Mononuclear cell (primary cell): Measurements from ENCODE around the gene TTN. TPM values are rescaled to one million over a fixed set of nuclear protein-coding genes. Genes with fewer than 3 reads are reported as not detected.

Source experiments
- H3K27me3 ChIP-seq: 2 replicates; pipeline ENCODE4 v1.6.0; 2011; ENCODE audit warnings: low read length, control low read depth; ENCODE audit not compliant: insufficient read depth
- H3K4me1 ChIP-seq: 2 replicates; pipeline ENCODE4 v1.5.1; 2011; ENCODE audit warnings: mild to moderate bottlenecking, low read length, control low read depth; ENCODE audit not compliant: insufficient read depth
- H3K4me3 ChIP-seq: 2 replicates; pipeline ENCODE4 v1.5.1; 2011; ENCODE audit warnings: mild to moderate bottlenecking, low read length, moderate library complexity
- H3K9me3 ChIP-seq: 2 replicates; pipeline ENCODE4 v1.5.1; 2011; ENCODE audit warnings: low read depth, mild to moderate bottlenecking, control low read depth, low read length
- total RNA-seq: library from RNA; depleted of rRNA; stranded (reverse); fragments of >200 nt; gene quantifications from one replicate; pipeline ENCODE4 v1.2.3, GENCODE V29; 2012

TTN gene
- total RNA-seq, 1 donor = 47.6 TPM

DNA sequence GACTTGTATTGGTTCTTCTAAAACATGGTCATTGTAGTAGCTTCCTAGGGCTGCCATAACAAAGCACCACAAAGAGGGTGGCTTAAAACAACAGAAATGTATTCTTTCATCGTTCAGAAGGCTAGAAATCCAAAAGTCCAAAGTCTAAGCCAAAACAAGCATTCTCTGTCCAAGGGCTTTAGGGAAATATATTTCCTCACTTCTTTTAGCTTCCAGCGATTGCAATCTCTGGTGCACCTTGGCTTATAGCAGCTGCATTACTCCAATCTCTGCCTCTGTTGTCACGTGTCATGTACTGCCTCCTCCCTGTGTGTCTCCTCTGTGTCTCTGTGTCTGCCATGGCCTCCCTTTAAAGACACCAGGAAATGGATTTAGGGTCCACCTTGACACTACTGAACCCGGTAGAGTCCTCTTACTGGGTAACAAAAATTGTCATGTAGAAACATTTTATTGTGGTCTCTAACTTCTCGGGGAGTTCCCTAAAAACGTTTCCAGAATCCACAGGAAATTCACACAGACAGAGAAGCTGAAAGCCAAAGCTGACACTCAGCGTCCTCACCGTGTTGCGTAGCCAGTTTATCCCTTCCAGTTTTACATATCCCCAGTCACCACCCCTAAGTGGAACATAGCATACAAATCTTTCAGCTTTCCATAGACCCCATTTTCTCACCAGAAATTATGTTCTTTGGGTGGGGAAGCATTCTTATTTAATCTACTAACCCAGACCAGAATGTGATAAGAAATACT is 20.7 kb upstream of the TTN start:
- Histone ChIP-seq H3K4me1 (no peaks in the 10 kb centered on the region), H3K27me3 (no peaks in the 10 kb centered on the region), H3K9me3 (no peaks in the 10 kb centered on the region), H3K4me3 (no peak overlapping the region)

DNA sequence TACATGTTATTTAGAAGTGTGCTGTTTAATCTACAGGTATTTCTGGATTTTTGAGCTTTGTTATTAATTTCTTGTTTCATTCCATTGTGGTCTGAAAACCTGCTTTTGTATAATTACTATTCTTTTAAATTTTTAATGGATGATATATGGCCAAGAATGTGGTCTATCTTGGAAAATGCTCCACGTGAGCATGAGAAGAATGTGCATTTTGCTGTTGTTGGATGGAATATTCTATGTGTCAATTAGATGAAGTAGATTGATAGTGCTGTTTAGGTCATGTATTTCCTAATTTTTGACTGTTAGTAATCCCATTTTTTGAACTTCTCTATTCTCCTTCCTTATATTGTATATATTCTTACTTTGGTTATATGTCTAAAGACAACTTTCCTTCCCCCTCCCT is 19.9 kb upstream of the TTN start:
- Histone ChIP-seq H3K9me3 (no peaks in the 10 kb centered on the region), H3K27me3 (no peaks in the 10 kb centered on the region), H3K4me1 (no peaks in the 10 kb centered on the region), H3K4me3 (no peak overlapping the region)

DNA sequence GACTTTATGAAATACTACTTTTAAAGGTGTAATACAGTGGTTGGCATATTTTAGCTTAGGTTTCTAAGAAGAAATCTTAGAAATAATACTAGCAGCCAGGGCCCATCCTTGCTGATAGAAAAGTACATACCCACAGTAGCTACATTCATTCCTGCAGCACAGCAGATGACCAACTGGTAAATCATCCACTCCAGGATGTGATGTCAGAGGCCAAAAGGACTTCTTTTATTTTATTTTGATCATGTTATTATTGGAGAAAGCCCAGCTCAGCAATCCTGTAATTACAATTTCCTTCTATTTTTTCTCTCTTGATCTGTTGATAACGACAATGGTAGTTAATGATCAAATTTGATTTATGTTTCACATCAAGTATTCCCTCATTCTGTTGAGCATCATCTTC is 18.0 kb upstream of the TTN start:
- H3K4me3 ChIP-seq = no peak overlapping the region
- H3K9me3 ChIP-seq = no peaks in the 10 kb centered on the region
- no peaks in the 10 kb centered on the region for H3K4me1 ChIP-seq
- no peaks in the 10 kb centered on the region for H3K27me3 ChIP-seq

DNA sequence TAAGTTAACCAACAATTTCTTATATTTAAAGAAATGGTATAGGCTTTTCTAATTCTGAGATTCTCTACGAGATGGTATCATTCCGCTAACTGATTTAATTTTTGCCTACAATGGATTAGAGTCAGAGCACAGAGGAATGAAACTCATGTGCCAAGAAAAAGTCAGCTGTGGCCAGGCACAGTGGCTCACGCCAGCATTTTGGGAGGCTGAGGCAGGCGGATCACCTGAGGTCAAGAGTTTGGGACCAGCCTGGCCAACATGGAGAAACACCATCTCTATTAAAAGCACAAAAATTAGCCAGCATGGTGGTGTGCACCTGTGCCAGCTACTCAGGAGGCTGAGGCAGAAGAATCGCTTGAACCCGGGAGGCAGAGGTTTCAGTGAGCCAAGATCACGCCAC is 17.0 kb upstream of the TTN start:
- H3K9me3 ChIP-seq = no peaks in the 10 kb centered on the region
- H3K4me3 ChIP-seq = no peak overlapping the region
- no peaks in the 10 kb centered on the region for H3K27me3 ChIP-seq
- H3K4me1 ChIP-seq = no peaks in the 10 kb centered on the region

DNA sequence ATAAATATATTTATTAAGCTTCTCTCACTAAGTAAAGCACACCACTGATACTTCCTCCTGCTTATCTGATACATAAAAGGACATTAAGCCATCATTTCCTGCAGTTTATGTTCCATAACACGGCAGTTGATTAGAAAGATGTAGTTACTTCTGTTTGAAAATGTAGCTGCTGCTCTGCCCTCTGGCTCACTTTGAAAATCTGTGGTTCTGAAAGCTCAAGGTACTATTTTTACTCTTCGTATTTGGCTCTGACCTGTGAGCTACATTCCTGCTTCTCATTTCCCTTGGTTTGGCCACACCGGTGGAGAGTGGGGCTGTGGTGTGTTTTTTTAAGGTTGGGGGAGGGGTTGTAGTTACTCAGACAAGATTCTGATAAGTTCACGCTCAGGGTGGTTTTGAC is 12.8 kb upstream of the TTN start:
- no peaks in the 10 kb centered on the region for H3K4me1 ChIP-seq
- peak overlapping the region; percentile 2 for H3K4me3 ChIP-seq
- H3K27me3 ChIP-seq = no peaks in the 10 kb centered on the region
- no peaks in the 10 kb centered on the region for H3K9me3 ChIP-seq

DNA sequence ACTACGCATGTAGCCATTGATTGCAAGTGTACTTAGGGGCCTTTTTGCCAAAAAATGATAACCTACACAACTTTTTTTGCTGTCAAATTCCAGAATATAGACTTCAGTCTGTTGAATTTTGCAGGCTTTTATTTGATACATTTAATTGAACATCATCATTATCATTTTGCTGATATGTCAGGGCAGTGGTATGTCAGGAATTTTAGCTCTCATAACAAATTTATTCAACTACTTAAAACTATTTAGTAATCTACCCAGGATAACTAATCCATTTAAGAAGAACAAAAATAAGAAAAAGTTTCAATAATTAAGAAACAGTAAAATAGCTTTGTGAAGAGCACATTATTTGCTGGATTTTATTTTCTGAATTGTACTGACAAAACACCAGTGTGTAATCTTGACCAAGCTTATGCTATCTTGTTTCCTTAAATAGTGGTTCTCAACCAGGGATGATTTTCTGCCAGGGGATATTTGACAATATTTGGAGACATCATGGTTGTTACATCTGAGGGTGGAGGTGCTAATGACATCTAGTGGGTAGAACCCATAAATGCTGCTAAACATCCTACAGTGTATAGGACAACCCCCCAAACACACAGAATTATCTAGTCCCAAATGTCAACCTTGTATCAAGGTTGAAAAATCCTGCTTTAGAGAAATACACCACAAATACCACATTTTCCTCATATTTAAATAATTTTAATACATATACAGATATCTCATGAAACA is 12.1 kb upstream of the TTN start:
- H3K27me3 ChIP-seq = no peaks in the 10 kb centered on the region
- no peaks in the 10 kb centered on the region for H3K4me1 ChIP-seq
- H3K9me3 ChIP-seq = no peaks in the 10 kb centered on the region
- no peak overlapping the region for H3K4me3 ChIP-seq

DNA sequence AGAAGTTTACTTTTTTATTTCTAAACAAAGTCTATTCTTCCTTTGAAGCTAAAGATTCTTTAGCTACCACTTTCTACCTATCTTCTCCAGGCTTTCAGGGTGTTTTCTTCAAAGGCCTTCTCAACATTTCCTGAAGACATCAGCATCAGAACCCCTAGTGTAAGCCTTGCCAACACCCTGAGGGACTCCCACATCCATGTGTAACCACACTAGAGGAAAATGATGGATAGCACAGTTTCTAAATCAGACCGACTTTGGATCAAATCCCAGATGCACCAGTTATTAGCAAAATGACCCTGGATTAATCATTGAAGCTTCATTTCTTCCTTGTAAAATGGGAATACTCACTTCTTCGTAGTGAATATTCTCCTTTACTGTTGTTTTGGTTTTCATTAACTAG is 4.7 kb upstream of the TTN start:
- H3K4me1 ChIP-seq = no peaks in the 10 kb centered on the region
- no peaks in the 10 kb centered on the region for H3K9me3 ChIP-seq
- no peaks in the 10 kb centered on the region for H3K27me3 ChIP-seq
- H3K4me3 ChIP-seq = no peak overlapping the region

DNA sequence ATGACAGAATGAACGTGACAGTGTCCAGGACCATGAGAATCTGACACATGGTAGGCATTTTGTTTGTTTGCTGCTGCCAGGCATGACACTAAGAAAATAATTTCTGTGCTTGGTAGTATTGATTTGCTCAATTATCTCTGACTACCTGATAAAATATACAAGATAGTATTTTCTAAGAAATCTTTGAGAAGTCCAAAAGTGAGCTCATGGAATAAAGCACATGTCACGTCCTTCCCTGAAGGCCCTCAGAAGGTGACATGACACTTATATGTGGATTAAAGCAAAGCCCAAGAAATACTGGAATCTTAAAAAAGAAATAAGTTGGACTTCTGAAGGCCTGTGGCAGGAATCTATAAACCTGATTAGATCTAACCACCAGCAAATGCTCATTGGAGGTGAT is 3.8 kb upstream of the TTN start:
- no peaks in the 10 kb centered on the region for H3K9me3 ChIP-seq
- H3K4me3 ChIP-seq = no peak overlapping the region
- no peaks in the 10 kb centered on the region for H3K27me3 ChIP-seq
- H3K4me1 ChIP-seq = no peaks in the 10 kb centered on the region

DNA sequence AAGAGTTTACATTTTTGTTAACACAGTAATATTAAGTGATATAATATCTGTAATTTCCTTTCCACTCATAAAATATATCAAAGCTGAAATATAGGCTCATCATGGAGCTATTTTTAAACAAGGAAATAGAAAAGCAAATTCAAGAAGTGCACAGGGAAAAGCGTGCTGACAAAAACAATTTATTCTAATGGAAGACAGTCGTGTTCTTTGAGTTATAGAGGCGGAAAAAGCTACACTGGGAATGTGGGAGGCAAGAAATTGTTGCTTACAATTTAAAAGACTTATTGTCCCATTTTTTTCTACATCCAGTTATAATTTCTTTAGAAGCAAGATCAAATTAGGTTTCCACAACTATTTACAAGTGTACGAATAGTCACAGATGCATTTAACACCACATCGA is 3.2 kb upstream of the TTN start:
- Histone ChIP-seq H3K4me1 (no peaks in the 10 kb centered on the region), H3K27me3 (no peaks in the 10 kb centered on the region), H3K4me3 (no peak overlapping the region)

DNA sequence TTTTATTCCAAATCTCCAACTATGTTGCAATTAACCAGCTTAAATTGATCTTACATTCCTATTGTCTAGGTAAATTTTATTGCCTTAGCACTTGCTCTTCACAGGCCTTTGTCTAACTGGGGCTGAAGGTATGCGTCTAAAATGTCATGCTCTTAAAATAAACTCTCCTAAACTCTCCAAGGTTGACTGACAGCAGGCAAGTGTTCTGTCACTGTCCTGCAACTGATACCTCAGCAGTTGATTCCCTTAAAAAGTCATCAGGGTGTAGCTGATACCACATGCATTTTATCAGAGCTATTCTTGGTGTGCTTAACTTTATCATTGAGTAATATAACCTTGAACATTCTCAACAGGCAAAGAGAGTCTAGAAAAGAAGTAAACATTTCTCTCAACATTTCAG is 680 bp downstream of the TTN start:
- H3K4me3 ChIP-seq = no peak overlapping the region
- H3K9me3 ChIP-seq = no peaks in the 10 kb centered on the region
- no peaks in the 10 kb centered on the region for H3K27me3 ChIP-seq
- no peaks in the 10 kb centered on the region for H3K4me1 ChIP-seq

More for the DNA sequence above, 3.2 kb upstream of the TTN start:
- H3K9me3 ChIP-seq = no peaks in the 10 kb centered on the region

DNA sequence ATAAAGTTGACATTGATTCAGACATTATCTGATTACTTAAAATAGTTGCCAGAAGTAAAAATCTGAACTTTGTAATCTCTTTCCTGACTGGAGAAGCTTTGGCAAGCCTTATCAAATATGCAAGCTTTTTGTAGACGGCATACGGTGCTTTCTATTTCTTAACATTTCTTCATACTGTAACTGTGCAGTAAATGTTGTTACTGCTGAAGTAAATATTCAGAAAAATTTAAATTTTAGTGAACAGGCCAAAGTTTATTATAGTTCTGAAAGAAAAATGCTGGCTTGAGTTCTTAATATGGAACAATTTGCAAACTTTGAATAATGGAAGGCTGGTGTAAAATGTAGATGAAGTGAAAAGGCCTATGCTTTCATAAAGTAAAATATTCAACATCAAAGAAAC is 1.8 kb downstream of the TTN start:
- Histone ChIP-seq H3K4me1 (no peaks in the 10 kb centered on the region), H3K27me3 (no peaks in the 10 kb centered on the region), H3K4me3 (no peak overlapping the region), H3K9me3 (no peaks in the 10 kb centered on the region)

DNA sequence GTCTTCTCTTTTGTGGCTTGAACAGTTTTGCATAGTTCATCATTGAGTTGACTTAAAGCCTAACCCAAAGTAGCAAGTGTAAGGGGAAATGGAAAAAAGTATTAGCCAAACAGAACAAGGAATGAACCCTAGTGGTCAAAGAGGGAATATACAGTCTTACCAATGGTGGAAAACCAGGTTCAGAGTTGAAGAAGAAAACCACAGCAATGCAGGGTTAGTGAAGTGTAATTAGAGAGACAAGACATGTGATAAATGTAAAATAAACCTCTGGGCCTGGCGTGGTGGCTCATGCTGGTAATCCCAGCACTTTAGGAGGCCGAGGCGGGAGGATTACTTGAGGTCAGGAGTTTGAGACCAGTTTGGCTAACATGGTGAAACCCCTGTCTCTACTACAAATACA is 2.4 kb downstream of the TTN start:
- Histone ChIP-seq H3K27me3 (no peaks in the 10 kb centered on the region), H3K9me3 (no peaks in the 10 kb centered on the region), H3K4me3 (no peak overlapping the region), H3K4me1 (no peaks in the 10 kb centered on the region)

DNA sequence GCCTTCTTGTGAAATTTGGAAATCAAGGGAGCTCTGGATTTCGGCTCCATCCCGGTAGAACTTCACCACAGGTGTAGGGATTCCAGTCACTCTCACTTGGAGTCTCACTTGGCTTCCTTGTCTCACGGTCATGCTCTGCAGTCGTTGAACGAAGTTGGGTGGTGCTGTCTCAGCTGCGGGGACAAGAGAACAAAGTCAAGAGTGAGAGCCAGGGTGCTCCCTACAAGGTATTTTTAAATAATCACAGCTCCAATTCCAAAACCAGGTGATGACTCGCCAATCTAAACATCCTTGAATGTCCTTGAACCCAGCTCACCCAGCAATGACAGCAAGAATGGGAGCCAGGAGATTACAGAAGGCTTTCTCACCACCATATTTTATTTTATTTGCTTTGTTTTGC is 6.7 kb downstream of the TTN start:
- no peak overlapping the region for H3K4me3 ChIP-seq
- H3K9me3 ChIP-seq = no peaks in the 10 kb centered on the region
- H3K27me3 ChIP-seq = no peaks in the 10 kb centered on the region
- H3K4me1 ChIP-seq = no peaks in the 10 kb centered on the region

DNA sequence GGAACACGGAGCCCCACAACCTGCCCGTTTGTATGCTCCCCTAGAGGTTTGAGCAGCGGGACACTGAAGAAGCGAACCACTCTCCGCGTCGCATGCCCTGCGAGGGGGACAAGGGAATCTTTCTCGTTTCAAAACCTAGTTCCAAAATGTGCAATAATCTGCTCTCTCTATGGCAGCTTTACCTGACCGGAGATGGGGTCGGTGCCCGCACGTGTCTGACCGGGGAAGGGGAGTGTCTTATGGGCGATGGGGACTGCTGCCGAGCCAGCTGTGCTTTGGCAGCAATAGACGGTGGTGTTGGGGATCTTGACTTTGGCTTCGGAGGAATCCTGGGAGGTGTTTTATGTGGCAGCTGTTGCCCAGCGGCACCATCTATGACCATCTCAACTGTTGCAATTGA is 7.9 kb downstream of the TTN start:
- H3K9me3 ChIP-seq = no peaks in the 10 kb centered on the region
- no peaks in the 10 kb centered on the region for H3K27me3 ChIP-seq
- H3K4me1 ChIP-seq = no peaks in the 10 kb centered on the region
- no peak overlapping the region for H3K4me3 ChIP-seq

DNA sequence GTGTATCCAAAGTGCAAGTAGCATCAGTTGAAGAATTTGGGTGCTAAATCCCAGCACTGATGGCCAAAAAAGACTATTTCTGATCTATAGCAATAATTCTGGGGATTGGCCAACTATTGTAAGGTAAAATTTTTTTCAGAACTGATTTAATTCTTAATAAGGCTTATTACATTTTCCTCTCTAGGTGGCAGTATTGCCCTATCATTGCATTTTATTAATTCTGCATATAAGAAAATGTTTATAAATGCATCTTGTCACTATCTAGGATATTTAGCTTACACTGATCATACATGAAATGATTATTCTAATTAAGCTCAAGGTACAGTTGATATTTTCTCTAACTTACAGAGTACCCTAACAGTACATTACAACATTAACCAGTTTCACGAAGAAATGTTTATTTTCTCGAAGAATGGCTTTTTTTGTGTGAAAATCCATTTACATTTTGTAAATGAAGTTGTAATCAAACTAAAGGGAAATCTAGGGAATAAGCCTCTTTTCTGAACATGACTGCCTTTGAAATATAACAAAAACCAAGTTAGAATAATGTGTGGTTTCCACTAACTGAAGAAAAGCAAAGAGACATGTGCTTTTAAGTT is 11.0 kb downstream of the TTN start:
- Histone ChIP-seq H3K9me3 (no peaks in the 10 kb centered on the region), H3K4me1 (no peaks in the 10 kb centered on the region), H3K4me3 (no peak overlapping the region), H3K27me3 (no peaks in the 10 kb centered on the region)

DNA sequence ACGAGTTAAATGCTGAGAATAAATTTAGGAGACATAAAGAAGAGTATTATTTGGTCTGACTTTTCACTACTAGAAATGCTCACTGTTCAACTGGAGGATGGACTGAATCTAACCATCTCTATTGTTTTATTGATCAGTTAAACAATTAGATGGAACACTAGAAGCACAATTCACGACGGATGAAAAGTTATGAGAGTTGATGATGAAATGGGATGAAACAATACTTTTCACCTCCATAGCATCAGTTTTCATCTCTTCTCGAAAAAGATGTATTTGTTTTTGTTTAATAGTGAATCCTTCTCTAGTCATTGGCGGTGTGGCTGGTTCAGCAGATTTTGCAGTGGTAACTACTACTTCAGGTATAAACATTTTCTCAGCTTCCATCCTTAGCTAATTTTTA is 19.3 kb downstream of the TTN start:
- no peaks in the 10 kb centered on the region for H3K9me3 ChIP-seq
- H3K27me3 ChIP-seq = no peaks in the 10 kb centered on the region
- no peaks in the 10 kb centered on the region for H3K4me1 ChIP-seq
- no peak overlapping the region for H3K4me3 ChIP-seq
